Activated T-helper 1 cell treated with anti-CD3 and anti-CD28 coated beads, Interleukin-2, amount 50 U/mL, for 16 hours (primary cell): ENCODE results near the gene SLC7A14.

Experiments
- DNase-seq, 2 donors: peaks; one replicate each; pipeline ENCODE4 v3.0.0-alpha.2; 2020; ENCODE audit warnings: low read depth in 1 of 2, low spot score in 1 of 2

Gene SLC7A14

GRCh38 chr3:170539897-170540296 is 46.0 kb downstream of the SLC7A14 start:
- no peak for DNase-seq

GRCh38 chr3:170536712-170537111 is 49.2 kb downstream of the SLC7A14 start:
- DNase-seq = no peak

GRCh38 chr3:170534227-170534626 is 51.6 kb downstream of the SLC7A14 start:
- DNase-seq = no peak

GRCh38 chr3:170532573-170532972 is 53.3 kb downstream of the SLC7A14 start:
- DNase-seq = no peak

- DNase-seq = no peak
These were observed 54.1 kb downstream of the SLC7A14 start for GRCh38 chr3:170531657-170532335.

GRCh38 chr3:170531054-170531453 is 54.8 kb downstream of the SLC7A14 start:
- no peak for DNase-seq

GRCh38 chr3:170529912-170530311 is 56.0 kb downstream of the SLC7A14 start:
- no peak for DNase-seq

- DNase-seq = no peak
These were observed 56.5 kb downstream of the SLC7A14 start for GRCh38 chr3:170529346-170529745.

GRCh38 chr3:170528726-170529125 is 57.1 kb downstream of the SLC7A14 start:
- DNase-seq = no peak

- no peak for DNase-seq
These were observed 61.8 kb downstream of the SLC7A14 start for GRCh38 chr3:170524073-170524472.

GRCh38 chr3:170523248-170523647 is 62.6 kb downstream of the SLC7A14 start:
- no peak for DNase-seq

- no peak for DNase-seq
These were observed 63.7 kb downstream of the SLC7A14 start for GRCh38 chr3:170522201-170522600.

GRCh38 chr3:170520996-170521395 is 64.9 kb downstream of the SLC7A14 start:
- no peak for DNase-seq

GRCh38 chr3:170517242-170517945 is 68.5 kb downstream of the SLC7A14 start:
- no peak for DNase-seq

GRCh38 chr3:170513642-170514041 is 72.2 kb downstream of the SLC7A14 start:
- DNase-seq = no peak

GRCh38 chr3:170511371-170511770 is 74.5 kb downstream of the SLC7A14 start:
- no peak for DNase-seq

GRCh38 chr3:170508839-170509238 is 77.0 kb downstream of the SLC7A14 start:
- DNase-seq = no peak

GRCh38 chr3:170508291-170508690 is 77.6 kb downstream of the SLC7A14 start:
- DNase-seq = no peak

GRCh38 chr3:170507063-170507462 is 78.8 kb downstream of the SLC7A14 start:
- DNase-seq = no peak

- no peak for DNase-seq
These were observed 79.3 kb downstream of the SLC7A14 start for GRCh38 chr3:170506556-170506955.

- no peak for DNase-seq
These were observed 83.6 kb downstream of the SLC7A14 start for GRCh38 chr3:170502297-170502696.

GRCh38 chr3:170500995-170501394 is 84.9 kb downstream of the SLC7A14 start:
- DNase-seq = no peak

- no peak for DNase-seq
These were observed 85.4 kb downstream of the SLC7A14 start for GRCh38 chr3:170500462-170500861.
